GM18873 (cell line): ENCODE measurements around the gene RPL37.
"Not testable (repeated sequence)": the region's sequence is repeated elsewhere in the genome, so short reads cannot be mapped to it uniquely, and the experiment has no call there.

Experiments
- ATAC-seq: cut with Tn5 transposase; IDR thresholded peaks from one replicate; pipeline ENCODE4 v1.9.1; 2021; ENCODE audit warnings: mild to moderate bottlenecking, moderate library complexity, moderate number of reproducible peaks; ENCODE audit not compliant: unreplicated experiment, low FRiP score

RPL37 gene

DNA sequence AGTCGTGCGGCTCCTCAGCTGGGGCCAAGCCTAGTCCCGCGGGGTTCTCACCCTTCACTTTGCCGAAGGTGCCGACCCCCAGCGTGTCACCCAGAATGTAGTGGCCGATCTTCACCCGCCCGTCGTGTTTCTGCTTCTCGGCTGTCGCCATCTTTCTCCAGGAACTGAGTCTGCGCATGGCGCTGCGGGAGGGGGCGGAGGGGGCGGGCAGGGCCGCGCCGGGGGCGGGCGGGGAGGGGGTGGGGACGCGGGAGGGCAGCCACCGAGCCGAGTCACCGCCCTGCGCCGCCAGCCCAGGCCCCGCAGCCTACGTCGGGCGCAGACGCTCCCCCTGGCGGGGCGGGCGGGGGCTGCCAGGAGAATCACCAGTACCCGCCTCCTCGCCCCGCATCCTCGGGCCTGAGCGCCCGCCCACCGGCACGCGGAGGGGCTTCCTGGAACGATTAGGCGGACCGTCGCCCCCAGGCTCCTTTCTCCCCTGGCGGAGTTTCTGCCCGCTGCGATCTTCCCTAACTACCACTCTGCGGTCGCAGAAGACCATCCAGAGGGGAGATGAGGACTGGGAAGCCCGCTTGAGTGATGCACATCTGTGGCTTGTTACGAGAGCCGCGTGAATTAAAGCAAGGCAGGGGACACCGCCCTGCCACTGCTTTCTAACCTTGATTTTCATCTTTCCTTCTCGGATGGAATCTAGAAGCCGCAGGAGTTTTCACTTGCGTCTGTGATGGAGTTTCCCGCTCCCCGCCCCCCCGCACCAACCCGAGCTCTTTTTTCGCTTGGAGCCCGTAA is 36.8 kb downstream of the RPL37 start, which contains the start of gene PRKAA1:
PRKAA1 (minus strand) TSS at position 363 of the 789 bp plus-strand sequence; CDS start at position 178, 185 bp downstream.
- ATAC-seq, result peak; percentile 83

DNA sequence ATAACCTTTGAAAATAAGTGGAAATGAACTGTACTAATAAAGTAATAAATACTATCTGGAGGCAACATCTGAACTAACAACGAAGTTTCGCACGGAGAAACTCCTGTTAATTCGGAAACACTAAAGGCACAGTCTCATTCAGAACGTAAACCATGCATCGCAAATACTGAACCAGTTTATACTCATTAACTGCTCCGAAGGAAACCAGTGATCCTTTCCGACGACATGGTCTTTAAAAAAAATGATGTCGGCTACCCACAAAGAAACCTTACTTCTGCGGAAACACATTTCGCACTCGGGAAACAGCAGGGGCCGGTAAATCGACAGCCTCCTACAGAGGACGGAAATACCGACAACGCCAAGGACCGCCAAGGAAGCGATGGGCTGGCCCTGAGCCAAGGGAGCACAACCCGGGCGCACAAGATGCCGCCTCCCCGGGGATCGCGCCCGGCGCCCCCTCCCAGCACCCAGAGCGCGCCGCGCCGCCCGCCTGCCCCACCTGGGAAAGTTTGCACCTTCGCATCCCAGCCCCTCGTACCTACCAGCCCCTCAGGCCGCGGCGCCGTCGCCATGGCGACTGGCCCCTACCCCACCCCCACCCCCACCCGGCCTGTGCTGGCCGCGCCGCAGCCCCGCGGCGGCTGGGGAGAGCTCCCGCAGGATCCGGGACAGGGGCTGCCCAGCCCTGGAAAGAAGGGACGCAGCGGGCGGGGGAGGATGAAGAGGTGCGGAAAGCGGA is 37.6 kb downstream of the RPL37 start:
- ATAC-seq, result peak; percentile 43

DNA sequence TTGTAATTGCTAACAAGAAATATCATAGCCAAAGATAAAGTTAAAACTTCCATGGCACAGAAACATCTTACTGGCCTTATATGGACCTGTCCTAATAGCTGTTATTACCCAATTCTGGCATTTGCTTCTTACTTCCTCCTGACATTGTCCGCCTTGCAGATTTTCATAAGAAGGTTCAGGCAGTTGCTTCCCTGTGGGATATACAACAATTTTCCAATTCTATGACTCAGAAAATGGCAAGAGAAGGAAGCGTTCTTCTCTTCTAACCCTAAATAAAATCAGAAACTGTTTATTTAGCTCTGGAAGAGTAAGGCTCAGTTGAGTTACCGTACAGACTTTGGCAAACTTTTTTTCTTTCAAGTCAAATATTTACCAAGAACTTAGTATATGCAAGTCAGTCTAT is 38.5 kb downstream of the RPL37 start:
- ATAC-seq, result no peak

DNA sequence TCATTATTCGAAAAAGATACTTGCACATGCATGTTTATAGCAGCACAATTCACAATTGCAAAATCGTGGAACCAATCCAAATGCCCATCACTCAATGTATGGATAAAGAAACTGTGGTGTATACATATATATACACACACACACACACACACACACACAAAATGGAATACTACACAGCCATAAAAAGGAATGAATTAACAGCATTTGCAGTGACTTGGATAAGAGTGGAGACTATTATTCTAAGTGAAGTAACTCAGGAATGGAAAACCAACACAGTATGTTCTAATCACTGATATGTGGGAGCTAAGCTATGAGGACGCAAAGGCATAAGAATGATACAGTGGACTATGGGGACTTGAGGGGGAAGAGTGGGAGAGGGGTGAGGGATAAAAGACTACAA is 40.1 kb downstream of the RPL37 start:
- not testable (repeated sequence) for ATAC-seq

DNA sequence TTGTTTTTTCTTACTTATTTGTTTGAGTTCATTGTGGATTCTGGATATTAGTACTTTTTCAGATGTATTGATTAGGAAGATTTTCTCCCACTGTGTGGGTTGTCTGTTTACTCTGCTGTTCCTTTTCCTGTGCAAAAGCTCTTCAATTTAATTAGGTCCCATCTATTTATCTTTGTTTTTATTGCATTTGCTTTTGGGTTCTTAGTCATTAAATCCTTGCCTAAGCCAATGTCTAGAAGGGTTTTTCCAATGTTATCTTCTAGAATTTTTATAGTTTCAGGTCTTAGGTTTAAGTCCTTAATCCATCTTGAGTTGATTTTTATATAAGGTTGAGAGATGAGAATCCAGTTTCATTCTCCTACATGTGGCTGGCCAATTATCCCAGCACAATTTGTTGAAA is 40.7 kb downstream of the RPL37 start:
- ATAC-seq, result not testable (repeated sequence)

DNA sequence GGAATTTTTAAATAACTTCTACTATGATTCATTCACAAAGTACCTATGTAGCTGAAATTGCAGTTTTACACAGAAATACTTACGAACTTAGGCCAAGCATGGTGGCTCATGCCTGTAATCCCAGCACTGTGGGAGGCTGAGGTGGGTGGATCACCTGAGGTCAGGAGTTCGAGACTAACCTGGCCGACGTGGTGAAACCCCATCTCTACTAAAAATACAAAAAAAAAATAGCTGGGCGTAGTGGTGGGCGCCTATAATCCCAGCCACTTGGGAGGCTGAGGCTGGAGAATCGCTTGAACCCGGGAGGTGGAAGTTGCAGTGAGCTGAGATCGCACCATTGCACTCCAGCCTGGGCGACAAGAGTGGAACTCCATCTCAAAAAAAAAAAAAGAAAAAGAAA is 42.3 kb downstream of the RPL37 start:
- not testable (repeated sequence) for ATAC-seq

DNA sequence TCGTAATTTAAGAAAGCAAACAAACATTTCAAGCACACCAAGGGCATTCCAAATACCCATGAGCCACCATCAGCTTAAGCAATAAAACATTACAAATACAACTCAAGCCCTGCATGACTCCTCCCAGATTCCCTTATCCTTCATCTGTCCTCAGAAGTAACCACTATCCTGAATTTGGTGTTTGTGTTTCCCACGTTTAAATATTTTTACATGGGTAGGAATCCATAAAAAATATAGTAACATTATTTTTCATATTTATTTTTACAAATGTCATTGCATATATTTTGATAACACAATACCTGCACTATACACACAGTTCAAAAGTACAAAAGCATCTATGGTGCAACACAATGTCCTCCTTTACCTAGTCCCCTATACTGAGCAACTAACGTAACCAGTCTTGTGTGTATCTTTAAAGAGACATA is 43.3 kb downstream of the RPL37 start:
- no peak for ATAC-seq

DNA sequence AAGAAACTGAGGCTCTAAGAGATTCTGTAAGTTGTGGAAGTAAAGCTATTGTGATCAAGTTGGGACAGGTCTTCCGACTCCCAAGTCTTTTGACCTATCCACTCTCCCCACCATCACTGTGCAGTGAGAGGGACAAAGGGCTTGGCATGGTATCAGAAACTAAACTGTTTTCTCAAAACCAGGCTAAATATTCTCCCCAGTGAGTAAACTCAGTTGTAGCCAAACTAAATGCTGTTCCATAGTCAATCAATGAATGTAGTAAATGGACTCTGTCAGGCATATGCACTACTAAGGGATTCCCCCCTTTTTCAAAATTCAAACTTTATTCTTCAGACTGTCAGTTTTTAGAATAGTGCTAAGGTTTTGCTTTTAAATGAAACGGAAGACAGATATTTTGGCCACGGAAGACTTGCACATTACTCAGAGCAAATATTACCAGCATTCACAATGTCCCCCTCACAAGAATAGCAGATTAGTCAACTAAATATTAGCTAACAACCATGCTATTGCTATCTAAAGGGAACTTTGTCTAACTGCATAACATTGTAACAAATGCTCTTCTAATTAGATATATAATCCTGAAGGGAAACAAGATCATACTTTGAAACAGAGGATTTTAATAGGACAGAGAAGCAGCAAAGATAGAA is 44.0 kb downstream of the RPL37 start:
- ATAC-seq, result no peak

DNA sequence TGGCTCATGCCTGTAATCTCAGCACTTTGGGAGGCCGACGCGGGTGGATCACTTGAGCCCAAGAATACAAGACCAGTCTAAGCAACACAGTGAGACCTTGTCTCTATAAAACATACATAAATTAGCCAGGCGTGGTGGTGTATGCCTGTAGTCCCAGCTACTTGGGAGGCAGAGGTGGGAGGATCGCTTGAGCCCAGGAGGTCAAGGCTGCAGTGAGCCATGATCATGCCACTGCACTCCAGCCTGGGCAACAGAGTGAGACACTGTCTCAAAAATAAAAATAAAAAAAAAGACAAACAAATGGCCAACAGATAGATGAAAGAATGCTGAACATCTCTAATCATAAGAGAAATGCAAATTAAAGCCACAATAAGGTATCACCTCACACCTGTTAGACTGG is 46.1 kb downstream of the RPL37 start:
- ATAC-seq, result not testable (repeated sequence)

DNA sequence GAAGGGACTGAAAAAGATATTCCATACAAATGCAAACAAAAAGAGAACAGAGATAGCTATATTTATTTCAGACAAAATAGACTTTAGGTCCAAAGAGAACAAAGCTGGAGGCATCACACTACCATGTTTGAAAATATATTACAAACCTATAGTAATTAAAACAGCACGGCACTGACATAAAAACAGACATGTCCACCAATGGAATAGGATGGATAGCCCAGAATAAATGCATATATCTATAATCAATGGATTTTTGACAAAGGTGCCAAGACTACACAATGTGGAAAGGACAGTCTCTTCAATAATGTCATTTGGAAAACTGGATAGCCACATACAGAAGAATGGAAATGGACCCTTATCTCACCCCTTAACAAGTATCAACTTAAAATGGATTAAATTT is 47.0 kb downstream of the RPL37 start:
- ATAC-seq, result no peak

DNA sequence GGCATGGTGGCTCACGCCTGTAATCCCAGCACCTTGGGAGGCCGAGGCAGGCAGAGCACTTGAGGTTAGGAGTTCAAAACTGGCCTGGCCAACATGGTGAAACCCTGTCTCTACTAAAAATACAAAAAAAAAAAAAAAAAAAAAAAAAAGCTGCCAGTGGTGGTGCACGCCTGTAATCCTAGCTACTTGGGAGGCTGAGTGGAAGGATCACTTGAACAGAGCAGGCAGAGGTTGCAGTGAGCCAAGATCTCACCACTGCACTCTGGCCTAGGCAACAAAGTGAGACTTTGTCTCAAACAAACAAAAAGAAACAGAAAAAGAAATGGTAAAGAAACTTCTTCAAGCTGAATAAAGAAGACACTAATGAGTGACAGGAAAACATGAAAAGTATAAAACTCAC is 48.4 kb downstream of the RPL37 start:
- ATAC-seq, result not testable (repeated sequence)

DNA sequence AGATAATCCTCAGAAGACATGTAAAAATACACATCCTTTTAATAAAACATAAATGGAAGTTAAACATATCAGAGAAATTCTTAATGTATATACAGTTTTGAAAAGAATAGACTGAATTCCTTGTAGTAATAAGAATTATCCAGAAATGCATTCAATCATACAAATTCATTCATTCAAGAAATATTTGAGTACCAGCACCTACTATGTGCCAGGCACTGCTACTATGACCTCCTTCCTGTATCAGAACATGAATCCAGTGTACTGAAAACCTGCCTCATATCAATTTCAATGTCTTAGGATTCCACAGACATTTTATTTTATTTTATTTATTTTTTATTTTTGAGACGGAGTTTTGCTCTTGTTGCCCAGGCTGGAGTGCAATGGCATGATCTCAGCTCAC is 50.1 kb downstream of the RPL37 start:
- no peak for ATAC-seq

DNA sequence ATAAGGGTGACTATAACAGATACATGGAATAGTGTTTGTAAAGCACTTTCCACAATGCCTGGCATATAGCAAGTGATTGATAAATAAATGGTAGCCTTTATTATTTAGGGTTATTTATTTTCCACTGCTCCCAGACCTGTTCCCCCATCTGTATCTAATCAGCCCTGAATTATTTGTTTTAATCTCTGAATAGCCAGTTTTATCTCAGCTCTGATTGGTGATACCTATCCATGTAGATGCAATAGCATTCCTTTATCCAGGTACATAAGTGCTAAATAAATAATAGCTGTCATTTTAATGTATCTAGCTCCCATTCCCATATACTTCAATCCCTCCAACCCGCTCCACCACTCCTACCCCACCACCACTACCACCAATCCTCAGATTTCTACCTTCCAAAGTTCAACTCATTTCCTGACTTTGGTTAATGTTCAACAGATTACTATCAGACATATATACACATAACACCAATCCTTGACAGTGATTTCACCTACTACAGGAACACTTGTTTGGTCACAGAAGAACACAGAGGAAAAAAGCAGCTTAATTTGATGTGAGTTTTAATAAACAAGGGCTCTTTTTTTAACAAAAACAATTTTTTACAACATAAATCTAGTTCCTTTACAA is 50.9 kb downstream of the RPL37 start:
- no peak for ATAC-seq

DNA sequence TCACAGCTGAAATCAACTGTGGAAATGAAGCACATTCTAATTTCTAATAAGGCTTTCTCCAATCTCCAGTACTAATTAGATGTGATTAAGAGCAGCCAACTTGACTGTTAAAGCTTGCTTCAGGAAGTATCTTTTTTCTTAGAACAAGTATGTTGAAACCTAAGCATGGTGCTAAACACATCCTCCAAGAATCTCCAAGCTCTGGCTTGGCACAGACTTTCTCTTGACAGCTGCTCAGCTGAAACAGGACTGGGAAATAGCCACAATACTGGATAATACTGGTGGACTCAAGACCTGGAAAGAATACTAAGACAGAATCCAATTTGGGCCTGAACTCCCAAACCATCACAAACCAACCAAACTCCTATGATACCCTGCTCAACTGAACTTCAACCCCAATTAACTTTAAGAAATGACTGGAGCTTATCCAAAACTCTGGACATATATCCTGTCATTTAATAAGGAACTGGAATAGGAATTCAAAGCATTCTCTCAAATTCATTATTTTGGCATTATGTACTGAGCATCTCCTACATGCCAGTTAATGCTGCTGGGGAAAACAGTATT is 53.1 kb downstream of the RPL37 start:
- no peak for ATAC-seq

DNA sequence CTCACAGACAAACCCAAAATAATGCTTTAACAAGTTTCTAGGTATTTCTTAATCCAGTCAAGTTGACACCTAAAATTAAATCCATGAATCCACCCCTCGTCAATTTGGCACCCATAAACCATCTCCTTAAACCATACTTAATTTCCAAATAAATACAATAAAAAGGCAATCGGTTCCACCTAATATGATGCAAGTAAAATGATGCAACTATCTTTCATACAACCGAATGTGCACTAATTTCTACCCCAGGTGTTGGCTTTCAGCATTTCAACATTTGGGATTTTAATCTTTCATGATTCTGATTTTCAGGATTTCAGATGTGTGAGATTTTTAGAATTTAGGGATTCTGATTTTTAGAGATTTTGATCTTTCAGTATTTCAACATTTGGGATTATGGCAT is 54.2 kb downstream of the RPL37 start:
- no peak for ATAC-seq

DNA sequence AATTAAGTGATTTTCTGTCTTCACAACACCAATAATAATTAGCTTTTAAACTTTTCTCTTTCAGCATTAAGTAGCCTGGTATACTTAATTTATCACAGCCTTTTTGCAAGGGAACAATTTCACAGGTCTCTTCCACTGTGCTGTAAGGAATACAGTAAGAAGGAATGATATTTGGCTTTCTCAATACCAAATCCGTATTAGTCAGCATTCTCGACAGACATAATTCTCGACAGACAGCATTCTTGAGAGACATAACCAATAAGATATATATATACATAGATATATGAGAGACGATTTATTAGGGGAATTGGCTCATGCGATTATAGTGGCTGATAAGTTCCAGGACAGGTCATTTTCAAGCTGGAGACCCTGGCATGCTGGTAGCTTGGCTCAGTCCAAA is 54.8 kb downstream of the RPL37 start:
- no peak for ATAC-seq

DNA sequence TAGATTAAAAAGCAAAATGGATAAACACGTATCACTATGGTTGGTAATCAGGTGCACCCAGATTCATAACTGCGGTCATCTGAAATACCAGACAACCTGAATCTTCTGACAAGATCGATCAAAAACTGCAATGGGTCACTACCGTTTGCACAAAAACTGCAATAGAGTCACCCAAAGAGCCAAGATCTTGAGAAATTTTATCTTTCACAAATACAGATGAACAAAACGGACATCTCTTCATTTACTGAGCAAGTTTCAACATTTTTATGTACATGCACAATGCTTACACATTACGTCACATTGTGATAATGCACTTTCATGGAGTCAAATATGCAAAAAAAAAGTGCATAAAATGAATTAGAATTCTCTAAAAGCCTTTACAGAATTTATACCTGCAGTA is 55.5 kb downstream of the RPL37 start:
- ATAC-seq, result no peak

DNA sequence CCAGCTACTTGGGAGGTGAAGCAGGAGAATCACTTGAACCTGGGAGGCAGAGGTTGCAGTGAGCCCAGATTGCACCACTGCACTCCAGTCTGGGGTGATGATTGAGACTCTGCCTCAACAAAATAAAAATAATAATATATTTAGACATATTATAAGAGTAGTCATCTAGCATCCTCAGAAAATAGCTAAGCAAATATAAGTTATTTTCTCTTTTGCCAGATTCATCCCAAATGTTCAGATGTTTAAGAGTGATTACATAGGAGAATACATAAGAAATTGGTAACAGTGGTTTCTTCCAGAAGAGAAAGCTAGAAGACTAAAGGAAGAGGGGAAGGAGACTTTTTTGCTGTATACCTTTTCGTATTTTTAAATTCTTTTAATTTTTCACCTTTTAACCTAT is 56.9 kb downstream of the RPL37 start:
- no peak for ATAC-seq

DNA sequence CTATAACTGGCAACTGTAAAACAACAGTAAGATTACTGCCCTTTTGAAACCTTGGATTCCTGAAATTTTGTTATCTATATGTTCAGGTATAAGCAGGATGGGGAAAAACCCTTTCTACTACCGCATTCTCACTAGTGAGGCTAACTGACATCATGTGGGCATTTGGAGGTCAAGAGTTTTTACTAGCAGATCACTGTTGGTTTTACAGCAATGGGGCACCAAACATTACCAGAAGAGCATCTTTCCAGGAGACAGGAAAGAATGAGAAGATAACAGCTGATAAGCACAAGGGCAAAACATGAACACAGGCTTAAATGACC is 58.4 kb downstream of the RPL37 start:
- ATAC-seq, result no peak

DNA sequence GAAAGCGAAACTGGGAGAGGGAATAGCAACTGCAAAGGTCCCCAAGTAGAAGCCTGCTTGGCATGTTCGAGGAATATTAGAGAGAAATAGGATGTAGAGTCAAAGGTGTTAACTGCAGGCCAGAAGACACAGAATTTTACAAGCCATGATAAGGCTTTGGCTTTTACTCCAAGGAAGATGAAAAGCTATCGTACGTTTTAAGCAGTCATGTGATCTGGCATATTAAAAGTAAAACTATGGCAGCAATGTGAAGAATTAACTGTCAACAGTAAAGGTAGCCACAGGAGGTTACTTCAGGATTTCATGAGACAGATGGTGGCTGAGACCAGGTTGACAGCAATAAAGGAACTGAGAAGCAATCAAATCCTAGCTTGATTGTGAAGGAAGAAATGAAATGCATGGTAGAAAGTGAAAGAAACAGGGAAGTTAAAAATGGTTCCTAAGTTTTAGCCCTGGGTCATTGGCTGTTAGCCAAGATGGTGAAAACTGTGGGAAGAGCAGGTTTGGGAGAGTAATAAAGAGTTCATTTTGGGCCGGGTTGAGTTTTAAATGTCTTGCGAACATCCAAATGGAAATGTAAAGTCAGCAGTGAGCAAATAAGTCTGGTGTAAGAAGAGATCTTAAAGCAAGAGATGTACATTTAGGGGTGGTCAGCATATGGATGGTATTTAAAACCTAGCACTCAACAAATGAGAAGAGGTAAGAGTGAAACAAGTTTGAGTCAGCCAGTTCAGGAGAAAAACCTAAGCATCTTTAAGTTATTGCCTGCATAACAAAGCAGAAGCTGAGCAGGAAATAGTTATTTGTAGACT is 59.0 kb downstream of the RPL37 start:
- ATAC-seq, result no peak
